ENCODE results near the gene PTP4A2. TPM values are rescaled to one million over a fixed set of nuclear protein-coding genes. Genes with fewer than 3 reads are reported as not detected.

PTP4A2 gene
- total and polyA plus RNA-seq, 2 of the 8 experiments (the other 6 are each of a cell fraction or from before 2014, with no cell fraction given): 87.4 to 214 TPM

DNA sequence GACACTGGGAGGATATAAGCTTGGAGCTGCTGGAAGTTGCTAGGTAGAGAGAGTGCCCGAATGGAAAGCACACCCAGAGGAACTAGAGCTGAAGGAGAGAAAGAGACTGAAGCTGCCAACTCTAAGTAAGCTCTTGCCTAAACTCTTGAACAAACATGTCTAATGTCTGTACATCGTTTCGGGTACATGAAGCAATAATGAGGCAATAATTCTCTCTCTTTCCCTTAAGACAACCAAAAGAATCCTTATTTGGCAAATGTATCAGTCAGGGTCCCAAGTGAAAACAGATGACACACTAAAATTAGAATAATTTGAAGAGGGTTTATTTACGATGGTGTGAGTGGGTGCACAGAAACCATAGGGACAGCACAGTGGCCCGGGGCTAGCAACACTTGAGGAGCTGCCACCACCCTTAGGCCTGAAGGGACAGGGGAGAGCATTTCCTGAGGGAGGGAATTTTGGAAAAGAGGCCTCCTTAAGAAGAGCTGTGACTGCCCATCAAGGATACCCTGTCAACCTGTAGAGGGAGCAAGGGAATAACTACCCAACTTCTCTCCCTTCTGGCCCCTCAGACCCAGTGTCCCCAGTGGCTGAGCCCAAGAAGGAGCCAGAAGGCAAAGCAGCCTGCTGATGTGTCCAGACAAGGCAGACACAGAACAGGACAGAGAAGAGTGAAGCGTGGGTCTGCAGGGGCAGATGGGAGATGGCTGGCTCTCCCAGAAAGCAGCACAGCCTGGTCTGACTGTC is 39.4 kb upstream of the PTP4A2 start:
- Histone ChIP-seq H3K9me3 (ENCODE audit: insufficient read depth in 2 of 2, low read depth in 1 of 2, low read length in 1 of 2) (no peaks in the 10 kb centered on the region), H3K27me3 (replicated peaks in 1 of 4; ENCODE audit: control insufficient read depth in 3 of 4, extremely low read depth in 1 of 4, insufficient read depth in 3 of 4, low read length in 3 of 4) (no peaks in the 10 kb centered on the region), H2BK12ac (ENCODE audit: low read depth, low read length) (peak overlapping the region; percentile 84; the same call in 1 of the 2 replicates), H3K4me2 (ENCODE audit: insufficient read depth in 1 of 2, low read depth in 2 of 2, low read length in 2 of 2) (no peak overlapping the region), H3K56ac (replicated peaks; ENCODE audit: insufficient read length, low read depth, low read length) (no peak overlapping the region), H3K23me2 (ENCODE audit: low read depth, low read length) (no peaks in the 10 kb centered on the region), H3K4ac (replicated peaks; ENCODE audit: insufficient read length, low read depth, low read length) (no peak overlapping the region), H3K9ac (replicated peaks in 1 of 4; ENCODE audit: extremely low read depth in 1 of 4, low read depth in 3 of 4, low read length in 3 of 4) (no peak overlapping the region), H3K79me2 (ENCODE audit: control insufficient read depth in 1 of 2, insufficient read depth in 2 of 2, low read length in 2 of 2) (no peaks in the 10 kb centered on the region), H2BK20ac (ENCODE audit: low read length) (0 out of 2 replicates have a peak overlapping the region, but pooled peaks have one; percentile 80), H3K27ac (ENCODE audit: low read depth, low read length) (no peak overlapping the region), H3K18ac (ENCODE audit: extremely low read depth, low read length) (no peak overlapping the region), H2AK5ac (ENCODE audit: low read depth, low read length) (no peak overlapping the region), H2BK5ac (ENCODE audit: low read depth, low read length) (no peak overlapping the region), H3K36me3 (ENCODE audit: control insufficient read depth in 2 of 4, insufficient read depth in 4 of 4, low read length in 3 of 4) (no peaks in the 10 kb centered on the region), H4K5ac (ENCODE audit: insufficient read length, low read depth, low read length) (no peak overlapping the region), H3K14ac (ENCODE audit: insufficient read length) (no peak overlapping the region), H3K4me1 (replicated peaks in 1 of 4; ENCODE audit: control insufficient read depth in 3 of 4, insufficient read depth in 4 of 4, low read length in 3 of 4) (no peaks in the 10 kb centered on the region), H2AFZ (ENCODE audit: low read length) (peak overlapping the region; percentile 88; the same call in 1 of the 2 replicates), H3K79me1 (ENCODE audit: low read depth, low read length) (no peaks in the 10 kb centered on the region), H3K4me3 (ENCODE audit: extremely low read depth in 1 of 4, insufficient read depth in 2 of 4, low read depth in 3 of 4, low read length in 4 of 4) (no peak overlapping the region), H3K23ac (ENCODE audit: insufficient read length) (no peak overlapping the region), H4K20me1 (replicated peaks in 1 of 2; ENCODE audit: control insufficient read depth in 1 of 2, insufficient read depth in 2 of 2, low read length in 2 of 2) (no peaks in the 10 kb centered on the region), H2BK120ac (replicated peaks; ENCODE audit: low read depth, low read length) (no peak overlapping the region), H2BK15ac (ENCODE audit: low read length) (peak overlapping the region; percentile 88; the same call in 1 of the 2 replicates), H4K91ac (replicated peaks; ENCODE audit: insufficient read length, low read length) (no peak overlapping the region), H4K8ac (ENCODE audit: extremely low read depth, insufficient read depth, low read length) (peak overlapping the region; percentile 90; the same call in 1 of the 2 replicates)
- WGBS, 2 experiments (ENCODE audit: extremely low coverage in 1 of 2, insufficient coverage in 1 of 2, insufficient read length in 1 of 2, insufficient replicate concordance in 2 of 2, low coverage in 1 of 2, low lambda C conversion rate in 2 of 2, missing lambda C conversion rate in 1 of 2): 79% methylated on average over 6 of the region's 6 CpGs; no CpG with 5 or more reads in 1 of the 2 experiments
- FAIRE-seq: peak; percentile 84
- CTCF ChIA-PET (ENCODE audit: partially characterized antibody): interaction anchor here (0.6 to 10.2 kb wide), 28 partner anchors 8 to 188 kb away, joined by 3 to 72 read pairs (median 4); partner anchors contain the start of gene KPNA6
- DNase-seq (ENCODE audit: low read depth in 1 of 2, low spot score in 2 of 2): peak; percentile 64 to 68
- POLR2A ChIA-PET (ENCODE audit: partially characterized antibody): interaction anchor here (0.6 to 2.2 kb wide), 8 partner anchors 13 to 85 kb away, joined by 3 to 8 read pairs (median 4); partner anchors contain the start of gene KHDRBS1
- TF ChIP-seq CTBP2 (IDR thresholded peaks at IDR 0.05; ENCODE audit: borderline replicate concordance, insufficient read depth, insufficient read length, low read length) (no peak), RAD21 (IDR thresholded peaks at IDR 0.05 in 1 of 2, conservative IDR thresholded peaks at IDR 0.05 in 1 of 2; ENCODE audit: low read depth in 2 of 2, low read length in 2 of 2) (peak; percentile 70 to 80), SIN3A (conservative IDR thresholded peaks at IDR 0.05 in 1 of 2, IDR thresholded peaks at IDR 0.05 in 1 of 2; ENCODE audit: low read depth in 1 of 2, low read length in 2 of 2) (0 out of 4 replicates have a peak, but pooled peaks of 1 of the 2 experiments have one; percentile 40), PHF8 (conservative IDR thresholded peaks at IDR 0.05; ENCODE audit: low read depth, low read length) (no peak), GABPA (IDR thresholded peaks at IDR 0.05; ENCODE audit: borderline replicate concordance, insufficient read depth, low read length) (peak; percentile 51; the same call in 1 of the 2 replicates), BACH1 (IDR thresholded peaks at IDR 0.05; ENCODE audit: low read length) (peak; percentile 35; the same call in 1 of the 2 replicates), TBP (IDR thresholded peaks at IDR 0.05; ENCODE audit: low read depth, low read length) (peak; percentile 75), TAF1 (IDR thresholded peaks at IDR 0.05; ENCODE audit: low read depth, low read length) (peak; percentile 43; the same call in 1 of the 2 replicates)
